Measurements from ENCODE around the gene KCNMB1.

The KCNMB1 gene, protein sequence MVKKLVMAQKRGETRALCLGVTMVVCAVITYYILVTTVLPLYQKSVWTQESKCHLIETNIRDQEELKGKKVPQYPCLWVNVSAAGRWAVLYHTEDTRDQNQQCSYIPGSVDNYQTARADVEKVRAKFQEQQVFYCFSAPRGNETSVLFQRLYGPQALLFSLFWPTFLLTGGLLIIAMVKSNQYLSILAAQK

DNA sequence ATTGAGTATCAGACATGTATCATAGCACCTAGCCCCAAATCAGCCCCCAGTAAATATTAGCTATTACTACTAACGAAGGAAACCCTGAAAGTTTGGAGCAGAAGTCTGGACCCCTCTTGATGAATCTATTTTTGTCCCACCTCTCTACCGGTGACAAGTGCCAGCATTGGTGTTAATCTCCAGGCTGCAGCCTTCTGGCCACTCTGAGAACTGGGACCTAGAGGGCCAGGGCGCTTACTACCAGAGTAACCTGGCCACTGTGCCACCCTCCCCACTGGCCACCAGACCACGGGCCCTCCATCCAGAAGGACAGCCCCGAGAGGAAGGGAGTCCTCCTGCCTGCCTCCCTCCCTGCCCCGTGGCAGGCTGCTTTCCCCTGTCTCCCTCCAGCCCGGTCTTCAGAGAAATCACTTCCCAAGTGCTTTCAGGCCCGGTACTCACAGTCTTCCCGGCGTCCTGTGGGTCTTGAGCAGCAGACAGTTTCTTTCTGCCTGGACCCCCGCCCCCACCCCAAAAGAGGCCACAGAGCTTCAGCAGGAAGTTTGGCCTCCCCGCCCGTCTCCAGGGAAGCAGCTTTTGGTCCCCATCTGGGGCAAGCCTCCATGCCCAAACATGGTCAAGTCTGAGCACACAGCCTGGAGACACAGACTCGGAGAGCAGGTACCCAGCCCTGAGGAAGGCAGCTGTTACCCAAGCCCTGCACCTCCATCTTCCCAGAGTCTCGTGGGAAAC, at the start of gene KCNMB1:
Gene KCNMB1 (minus strand): TSS at position 550 of the 732 bp plus-strand sequence. CDS start 3,920 bp downstream, outside the sequence.
- Histone ChIP-seq H3K4me1 (ENCODE audit: control insufficient read depth, insufficient read depth, low read length, unreplicated experiment) (no peaks in the 10 kb centered on the region), H3K79me2 (ENCODE audit: control insufficient read depth, insufficient read depth, low read length, unreplicated experiment) (no peaks in the 10 kb centered on the region), H3K36me3 (ENCODE audit: insufficient read depth, low read length) (no peaks in the 10 kb centered on the region), H3K27me3 (ENCODE audit: insufficient read depth, low read length) (peaks cover 53% of the 10 kb centered on the region), H3K4me3 (ENCODE audit: low read depth, low read length) (no peak within 1 kb of the TSS), H3K27ac (ENCODE audit: low read depth, low read length) (no peak within 1 kb of the TSS), H2AFZ (ENCODE audit: low read length, unreplicated experiment) (no peak within 1 kb of the TSS)

DNA sequence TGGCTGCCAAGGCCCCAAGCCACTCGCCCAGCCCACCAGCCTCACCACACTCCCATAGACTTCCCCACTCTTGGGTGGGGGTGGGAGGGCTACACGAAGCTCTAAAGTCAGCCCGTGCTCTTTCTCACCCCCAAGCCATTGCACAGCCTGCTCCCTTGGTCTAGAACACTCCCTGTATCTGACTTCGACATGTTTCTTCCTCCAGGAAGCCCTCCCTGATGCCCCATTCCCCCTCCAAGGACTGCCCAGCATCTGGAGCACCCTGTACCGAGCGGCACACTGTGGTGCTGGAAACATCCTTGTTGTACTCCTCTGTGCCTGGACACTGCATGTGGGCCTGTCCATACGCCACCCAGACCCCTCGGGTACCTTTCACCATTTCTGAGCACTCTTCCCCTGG, 49.4 kb upstream of the KCNMB1 start:
- H3K27ac ChIP-seq (ENCODE audit: low read depth, low read length): no peak overlapping the region
- H3K36me3 ChIP-seq (ENCODE audit: insufficient read depth, low read length): no peaks in the 10 kb centered on the region
- H3K4me1 ChIP-seq (ENCODE audit: control insufficient read depth, insufficient read depth, low read length, unreplicated experiment): no peaks in the 10 kb centered on the region
- H3K79me2 ChIP-seq (ENCODE audit: control insufficient read depth, insufficient read depth, low read length, unreplicated experiment): no peaks in the 10 kb centered on the region
- no peak overlapping the region for H3K4me3 ChIP-seq (ENCODE audit: low read depth, low read length)
- no peaks in the 10 kb centered on the region for H3K27me3 ChIP-seq (ENCODE audit: insufficient read depth, low read length)
- no peak overlapping the region for H2AFZ ChIP-seq (ENCODE audit: low read length, unreplicated experiment)

DNA sequence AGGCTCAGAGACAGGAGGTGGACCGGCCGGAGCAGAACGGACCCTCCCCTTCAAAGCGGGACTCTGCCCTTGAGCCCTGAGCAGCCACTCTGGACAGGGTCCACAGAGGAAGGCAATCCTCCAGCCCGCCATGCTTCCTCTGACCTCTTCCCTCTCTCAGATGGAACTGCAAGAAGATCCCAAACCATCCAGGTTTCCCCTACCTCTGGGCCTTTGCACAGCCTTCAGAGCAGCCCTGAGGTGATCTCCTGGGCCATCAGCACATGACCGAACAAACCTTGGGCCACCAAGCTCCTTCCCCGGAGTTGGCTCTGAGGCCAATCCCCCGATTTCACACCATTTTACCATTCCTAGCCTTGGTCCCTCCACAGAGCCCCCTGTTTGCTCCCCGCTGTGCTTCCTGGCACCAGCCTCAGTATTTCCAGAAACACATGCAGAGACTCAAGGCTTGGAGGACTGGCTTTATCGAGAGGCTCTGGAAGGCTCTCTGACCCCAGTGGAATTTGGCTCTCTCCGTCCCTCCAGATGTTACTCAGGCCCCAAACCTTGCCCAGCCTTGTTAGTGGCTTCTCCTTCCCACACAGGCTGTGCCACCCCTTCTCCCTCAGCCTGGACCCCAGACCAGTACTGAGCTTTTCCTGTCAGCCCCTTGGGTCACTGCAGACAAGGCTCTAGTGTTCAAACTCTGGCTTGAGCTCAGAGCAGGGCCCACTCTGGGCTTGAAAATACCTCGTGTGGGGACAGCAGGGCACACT, 48.6 kb upstream of the KCNMB1 start:
- Histone ChIP-seq H3K4me3 (ENCODE audit: low read depth, low read length) (no peak overlapping the region), H3K79me2 (ENCODE audit: control insufficient read depth, insufficient read depth, low read length, unreplicated experiment) (no peaks in the 10 kb centered on the region), H3K36me3 (ENCODE audit: insufficient read depth, low read length) (no peaks in the 10 kb centered on the region), H2AFZ (ENCODE audit: low read length, unreplicated experiment) (no peak overlapping the region), H3K27ac (ENCODE audit: low read depth, low read length) (no peak overlapping the region), H3K27me3 (ENCODE audit: insufficient read depth, low read length) (peaks cover under 1% of the 10 kb centered on the region; the same call in 1 of the 2 replicates), H3K4me1 (ENCODE audit: control insufficient read depth, insufficient read depth, low read length, unreplicated experiment) (no peaks in the 10 kb centered on the region)

DNA sequence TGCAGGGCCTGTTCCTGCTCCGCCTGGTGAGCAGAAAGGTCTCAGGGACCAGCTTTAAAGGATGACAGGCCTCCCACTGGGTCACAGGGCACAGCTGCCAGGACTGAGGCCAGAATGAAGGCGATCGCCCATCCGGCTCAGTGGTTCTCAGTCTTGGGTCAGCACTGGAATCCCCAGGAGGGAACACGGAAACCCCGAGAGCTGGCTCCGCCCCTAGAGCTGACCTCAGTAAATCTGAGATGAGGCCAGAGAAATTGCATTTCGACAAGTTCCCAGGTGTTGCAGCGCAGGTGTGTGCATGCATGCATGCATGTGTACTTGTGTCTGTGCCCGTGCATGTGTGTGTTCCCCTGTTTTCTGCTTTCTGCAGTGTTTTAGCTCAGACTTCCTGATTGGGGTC, 47.2 kb upstream of the KCNMB1 start:
- no peak overlapping the region for H2AFZ ChIP-seq (ENCODE audit: low read length, unreplicated experiment)
- no peak overlapping the region for H3K4me3 ChIP-seq (ENCODE audit: low read depth, low read length)
- no peak overlapping the region for H3K27ac ChIP-seq (ENCODE audit: low read depth, low read length)
- H3K36me3 ChIP-seq (ENCODE audit: insufficient read depth, low read length): no peaks in the 10 kb centered on the region
- peaks cover 14% of the 10 kb centered on the region; the same call in 1 of the 2 replicates for H3K27me3 ChIP-seq (ENCODE audit: insufficient read depth, low read length)
- H3K4me1 ChIP-seq (ENCODE audit: control insufficient read depth, insufficient read depth, low read length, unreplicated experiment): no peaks in the 10 kb centered on the region
- no peaks in the 10 kb centered on the region for H3K79me2 ChIP-seq (ENCODE audit: control insufficient read depth, insufficient read depth, low read length, unreplicated experiment)

DNA sequence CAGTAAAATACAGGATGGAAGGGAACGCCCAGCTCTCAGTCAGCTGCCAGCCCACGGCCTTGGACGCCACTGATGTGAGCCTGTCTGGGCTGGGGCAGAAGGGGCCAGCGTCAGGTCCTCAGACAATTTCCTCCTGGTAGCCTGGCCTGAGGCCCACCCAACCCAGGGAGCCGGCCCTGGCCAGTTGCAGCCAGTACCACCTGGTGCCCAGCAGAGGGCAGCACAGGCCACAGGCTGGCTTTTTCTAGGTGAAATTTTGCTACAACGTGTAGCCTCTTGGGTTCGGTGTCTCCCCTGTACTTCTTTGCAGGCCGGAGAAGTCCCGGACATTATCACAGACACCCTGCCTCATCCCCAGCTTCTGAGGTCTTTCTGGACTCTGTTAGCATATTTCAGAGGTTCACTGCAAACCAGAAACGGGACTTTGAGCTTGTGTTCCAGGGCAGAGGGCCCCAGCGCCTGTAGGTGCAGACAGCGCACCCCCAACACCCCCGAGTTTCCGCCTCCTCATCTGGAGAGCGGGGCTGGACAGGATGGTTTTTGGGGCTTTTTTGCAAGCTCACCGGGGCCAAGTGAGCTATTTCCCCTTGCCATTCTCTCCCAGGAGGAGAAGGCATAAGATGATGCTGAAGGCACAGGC, 45.9 kb upstream of the KCNMB1 start:
- H3K4me1 ChIP-seq (ENCODE audit: control insufficient read depth, insufficient read depth, low read length, unreplicated experiment): no peaks in the 10 kb centered on the region
- peaks cover 27% of the 10 kb centered on the region for H3K27me3 ChIP-seq (ENCODE audit: insufficient read depth, low read length)
- H2AFZ ChIP-seq (ENCODE audit: low read length, unreplicated experiment): no peak overlapping the region
- no peaks in the 10 kb centered on the region for H3K36me3 ChIP-seq (ENCODE audit: insufficient read depth, low read length)
- no peak overlapping the region for H3K27ac ChIP-seq (ENCODE audit: low read depth, low read length)
- H3K79me2 ChIP-seq (ENCODE audit: control insufficient read depth, insufficient read depth, low read length, unreplicated experiment): no peaks in the 10 kb centered on the region
- no peak overlapping the region for H3K4me3 ChIP-seq (ENCODE audit: low read depth, low read length)

DNA sequence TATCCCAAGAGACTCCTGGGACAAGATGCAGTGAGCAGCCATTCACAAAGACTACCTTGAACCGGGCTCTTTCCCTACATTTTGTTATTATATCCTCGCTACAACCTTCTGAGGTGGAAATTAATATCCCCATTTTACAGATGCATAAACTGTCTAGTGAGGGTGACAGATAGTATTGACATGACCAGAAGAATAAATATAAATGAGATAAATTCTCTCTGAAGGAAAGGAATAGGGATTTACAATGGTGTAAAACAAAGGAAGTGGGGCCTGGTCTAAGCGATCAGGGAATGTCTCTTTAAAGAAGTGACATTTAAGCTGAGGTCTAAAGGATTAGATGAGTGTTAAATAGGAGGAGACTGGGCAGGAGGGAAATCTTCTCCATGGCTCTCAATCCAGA, 43.5 kb upstream of the KCNMB1 start:
- H3K4me3 ChIP-seq (ENCODE audit: low read depth, low read length): no peak overlapping the region
- no peaks in the 10 kb centered on the region for H3K4me1 ChIP-seq (ENCODE audit: control insufficient read depth, insufficient read depth, low read length, unreplicated experiment)
- H3K27ac ChIP-seq (ENCODE audit: low read depth, low read length): no peak overlapping the region
- no peaks in the 10 kb centered on the region for H3K79me2 ChIP-seq (ENCODE audit: control insufficient read depth, insufficient read depth, low read length, unreplicated experiment)
- no peak overlapping the region for H2AFZ ChIP-seq (ENCODE audit: low read length, unreplicated experiment)
- peaks cover 32% of the 10 kb centered on the region for H3K27me3 ChIP-seq (ENCODE audit: insufficient read depth, low read length)
- H3K36me3 ChIP-seq (ENCODE audit: insufficient read depth, low read length): no peaks in the 10 kb centered on the region

DNA sequence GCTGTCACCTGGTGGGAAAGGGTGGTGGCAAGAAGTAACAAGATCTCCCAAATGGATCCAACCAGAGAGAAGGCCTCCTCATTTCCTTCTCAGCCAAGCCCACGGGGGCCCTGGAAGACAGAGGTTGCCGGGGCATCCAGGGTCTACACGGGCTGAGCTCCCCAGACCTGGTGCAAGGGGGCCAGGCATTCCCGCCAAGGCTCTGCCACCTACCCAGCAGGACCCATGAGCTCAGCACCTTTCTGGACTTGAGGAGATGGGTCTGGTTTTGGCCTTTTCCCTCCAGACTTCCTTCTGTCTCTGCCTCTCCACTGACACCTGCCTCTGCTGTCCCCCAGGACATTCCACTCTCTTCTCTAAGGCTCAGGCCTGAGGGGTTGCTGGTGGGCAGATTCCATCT, 42.4 kb upstream of the KCNMB1 start:
- H3K27me3 ChIP-seq (ENCODE audit: insufficient read depth, low read length): peaks cover 32% of the 10 kb centered on the region
- H3K36me3 ChIP-seq (ENCODE audit: insufficient read depth, low read length): no peaks in the 10 kb centered on the region
- H2AFZ ChIP-seq (ENCODE audit: low read length, unreplicated experiment): no peak overlapping the region
- no peak overlapping the region for H3K27ac ChIP-seq (ENCODE audit: low read depth, low read length)
- H3K4me1 ChIP-seq (ENCODE audit: control insufficient read depth, insufficient read depth, low read length, unreplicated experiment): no peaks in the 10 kb centered on the region
- no peaks in the 10 kb centered on the region for H3K79me2 ChIP-seq (ENCODE audit: control insufficient read depth, insufficient read depth, low read length, unreplicated experiment)
- no peak overlapping the region for H3K4me3 ChIP-seq (ENCODE audit: low read depth, low read length)

DNA sequence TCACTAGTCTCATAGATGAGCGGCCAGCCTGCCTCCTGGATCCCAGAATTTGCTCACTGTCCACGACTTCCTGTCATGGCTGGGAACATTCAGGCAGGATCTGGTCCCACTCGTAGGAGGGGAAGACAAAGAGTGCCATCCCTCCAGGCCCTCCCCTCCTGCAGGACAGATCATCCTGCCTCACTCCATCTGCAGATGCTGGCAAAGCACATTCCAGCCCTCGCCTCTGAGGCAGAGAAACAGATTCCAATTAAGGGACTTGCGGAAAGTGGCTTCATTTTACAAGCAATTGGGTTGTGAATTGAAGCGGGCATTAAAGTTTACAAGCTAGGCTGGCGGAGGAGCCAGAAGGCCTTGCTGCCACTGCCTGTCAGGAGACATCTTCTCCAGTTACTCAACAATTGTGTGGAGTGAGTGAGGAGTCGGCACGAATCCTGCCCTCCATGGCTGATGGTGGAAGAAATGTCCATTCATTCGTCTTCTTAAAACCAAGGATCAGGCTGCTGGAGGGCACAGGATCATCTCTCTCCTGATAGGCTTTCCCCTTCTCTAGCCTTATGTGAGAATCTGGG, 41.8 kb upstream of the KCNMB1 start:
- no peaks in the 10 kb centered on the region for H3K36me3 ChIP-seq (ENCODE audit: insufficient read depth, low read length)
- no peak overlapping the region for H2AFZ ChIP-seq (ENCODE audit: low read length, unreplicated experiment)
- H3K4me1 ChIP-seq (ENCODE audit: control insufficient read depth, insufficient read depth, low read length, unreplicated experiment): no peaks in the 10 kb centered on the region
- no peaks in the 10 kb centered on the region for H3K79me2 ChIP-seq (ENCODE audit: control insufficient read depth, insufficient read depth, low read length, unreplicated experiment)
- no peak overlapping the region for H3K27ac ChIP-seq (ENCODE audit: low read depth, low read length)
- no peak overlapping the region for H3K4me3 ChIP-seq (ENCODE audit: low read depth, low read length)
- peaks cover 32% of the 10 kb centered on the region for H3K27me3 ChIP-seq (ENCODE audit: insufficient read depth, low read length)

DNA sequence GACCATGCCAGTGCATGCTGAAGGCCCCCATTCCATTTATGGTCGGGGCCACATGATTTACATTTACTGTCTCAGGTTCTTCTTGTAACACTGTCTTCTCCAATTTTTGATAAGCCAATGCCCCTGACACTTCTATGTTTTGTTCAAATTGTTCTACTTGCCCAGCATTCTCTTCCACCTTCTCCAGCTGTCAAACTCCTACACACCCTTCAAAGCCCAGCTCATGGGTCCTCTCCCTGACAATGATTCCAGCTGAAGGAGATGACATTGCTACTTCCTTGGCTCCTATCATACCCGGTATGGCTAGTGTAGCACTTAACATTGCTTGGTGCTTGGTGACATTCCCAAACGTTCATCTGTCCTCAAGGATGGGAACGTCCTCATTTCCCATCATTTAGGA, 41.1 kb upstream of the KCNMB1 start:
- H2AFZ ChIP-seq (ENCODE audit: low read length, unreplicated experiment): no peak overlapping the region
- H3K4me3 ChIP-seq (ENCODE audit: low read depth, low read length): no peak overlapping the region
- no peaks in the 10 kb centered on the region for H3K79me2 ChIP-seq (ENCODE audit: control insufficient read depth, insufficient read depth, low read length, unreplicated experiment)
- peaks cover 32% of the 10 kb centered on the region for H3K27me3 ChIP-seq (ENCODE audit: insufficient read depth, low read length)
- H3K27ac ChIP-seq (ENCODE audit: low read depth, low read length): no peak overlapping the region
- no peaks in the 10 kb centered on the region for H3K36me3 ChIP-seq (ENCODE audit: insufficient read depth, low read length)
- H3K4me1 ChIP-seq (ENCODE audit: control insufficient read depth, insufficient read depth, low read length, unreplicated experiment): no peaks in the 10 kb centered on the region

DNA sequence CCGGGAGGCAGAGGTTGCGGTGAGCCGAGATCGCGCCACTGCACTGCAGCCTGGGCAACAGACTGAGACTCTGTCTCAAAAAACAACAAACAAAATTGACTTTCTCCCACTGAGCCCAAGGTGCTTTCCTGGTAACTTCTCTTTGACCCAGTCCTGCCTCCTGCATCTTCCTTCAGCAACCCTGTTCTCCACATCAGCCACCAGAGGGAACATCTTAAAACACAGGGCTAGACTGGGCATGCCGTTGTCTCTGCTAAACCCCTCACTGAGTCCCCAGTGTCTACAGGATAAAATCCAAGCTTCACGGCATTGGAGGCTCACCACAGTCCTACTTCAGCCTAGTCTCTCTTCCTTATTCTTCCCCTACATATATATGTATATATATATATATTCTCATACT, 39.8 kb upstream of the KCNMB1 start:
- no peak overlapping the region for H2AFZ ChIP-seq (ENCODE audit: low read length, unreplicated experiment)
- no peaks in the 10 kb centered on the region for H3K79me2 ChIP-seq (ENCODE audit: control insufficient read depth, insufficient read depth, low read length, unreplicated experiment)
- no peak overlapping the region for H3K4me3 ChIP-seq (ENCODE audit: low read depth, low read length)
- peaks cover 32% of the 10 kb centered on the region for H3K27me3 ChIP-seq (ENCODE audit: insufficient read depth, low read length)
- no peaks in the 10 kb centered on the region for H3K36me3 ChIP-seq (ENCODE audit: insufficient read depth, low read length)
- H3K4me1 ChIP-seq (ENCODE audit: control insufficient read depth, insufficient read depth, low read length, unreplicated experiment): no peaks in the 10 kb centered on the region
- H3K27ac ChIP-seq (ENCODE audit: low read depth, low read length): no peak overlapping the region
